HCT116 (cell line): ENCODE results near the gene SELENBP1. TPM values are rescaled to one million over a fixed set of nuclear protein-coding genes. Genes with fewer than 3 reads are reported as not detected.

Source experiments
- ATAC-seq: fragments of 200-7000 bp; cut with Tn5 transposase; 2 replicates; pipeline ENCODE4 v1.9.1; 2020; ENCODE audit warnings: mild to moderate bottlenecking, moderate library complexity
- BruUV-seq: library from RNA; stranded (reverse); fragments of 400-500 nt; replicated peaks from 2 replicates; lab custom pipeline; 2021; lab: Mats Ljungman, UMichigan
- CTCF ChIA-PET: fragments of 300-600 bp; sonication (Branson Sonifier 250); formaldehyde crosslinking; loops from one replicate; lab custom pipeline; 2021; ENCODE audit warnings: antibody characterized with exemption; lab: Charles Lee
- POLR2A ChIA-PET: fragments of 300-600, 350-600 bp; sonication (Branson Sonifier 250); formaldehyde crosslinking; loops from one replicate; lab custom pipeline; 2021; ENCODE audit warnings: antibody characterized with exemption; lab: Charles Lee
- RAD21 ChIA-PET, 2 experiments: fragments of 300-600 bp; sonication (Branson Sonifier 250); formaldehyde crosslinking; loops; one replicate each; lab custom pipeline; 2023; ENCODE audit warnings: low total read pairs in 2 of 2; ENCODE audit not compliant: uncharacterized antibody in 2 of 2, unreplicated experiment in 2 of 2, low non-redundant PET in 1 of 2; lab: Charles Lee
- DNase-seq: peaks from one replicate; pipeline ENCODE4 v3.0.0-alpha.2; 2010; ENCODE audit warnings: low read depth, low spot score
- H2AFZ ChIP-seq: fragments of 200-600 bp; shearing (Covaris generic), sonication (generic); 2 replicates; pipeline ENCODE4 v1.6.1; 2017; ENCODE audit warnings: low read depth, mixed run types, mixed read lengths, antibody characterized with exemption, low read length; ENCODE audit not compliant: poor library complexity, severe bottlenecking
- H3K27ac ChIP-seq: 2 replicates; pipeline ENCODE4 v1.5.1; 2012; ENCODE audit warnings: low read depth, low read length
- H3K27me3 ChIP-seq: fragments of 200-600 bp; sonication (generic); 2 replicates; pipeline ENCODE4 v1.6.1; 2016; ENCODE audit warnings: mixed run types, low read length, mixed read lengths; ENCODE audit not compliant: insufficient read depth
- H3K36me3 ChIP-seq, 2 experiments: fragments of 200-500 bp in 1 of 2; fragments of 200-600 bp in 1 of 2; sonication (Bioruptor generic) in 1 of 2; sonication (generic) in 1 of 2; 2 replicates each; pipeline versions ENCODE4 v1.5.1 to v1.6.1; 2014 to 2016; ENCODE audit warnings: low read length in 2 of 2, inconsistent platforms in 1 of 2, mixed read lengths in 1 of 2, mixed run types in 1 of 2; ENCODE audit not compliant: insufficient read depth in 2 of 2, control insufficient read depth in 1 of 2
- H3K4me1 ChIP-seq, 2 experiments: fragments of 200-600 bp in 1 of 2; sonication (generic) in 1 of 2; 2 replicates each; pipeline versions ENCODE4 v1.5.1 to v1.6.1; 2012 to 2017; ENCODE audit warnings: low read length in 2 of 2, inconsistent platforms in 1 of 2, mild to moderate bottlenecking in 1 of 2, mixed read lengths in 1 of 2, mixed run types in 1 of 2, moderate library complexity in 1 of 2; ENCODE audit not compliant: insufficient read depth in 2 of 2, control insufficient read depth in 1 of 2
- H3K4me2 ChIP-seq: fragments of 200-600 bp; sonication (generic); 2 replicates; pipeline ENCODE4 v1.6.1; 2017; ENCODE audit warnings: mixed run types, low read length, mixed read lengths
- H3K4me3 ChIP-seq, 2 experiments: fragments of 200-600 bp in 1 of 2; sonication (generic) in 1 of 2; replicated peaks in 1 of 2; 2 replicates each; pipeline ENCODE4 v1.5.1; 2011 to 2016; ENCODE audit warnings: low read length in 2 of 2, control low read depth in 1 of 2, low read depth in 1 of 2, mild to moderate bottlenecking in 1 of 2, mixed read lengths in 1 of 2, mixed run types in 1 of 2
- H3K79me2 ChIP-seq: fragments of 200-600 bp; sonication (generic); 2 replicates; pipeline ENCODE4 v1.6.1; 2017; ENCODE audit warnings: mild to moderate bottlenecking, mixed run types, low read length, moderate library complexity, mixed read lengths; ENCODE audit not compliant: insufficient read depth
- H3K9ac ChIP-seq: fragments of 200-600 bp; sonication (generic); 2 replicates; pipeline ENCODE4 v1.6.1; 2016; ENCODE audit warnings: low read length, mixed read lengths
- H3K9me2 ChIP-seq: fragments of 200-600 bp; sonication (generic), shearing (Covaris generic); 2 replicates; pipeline ENCODE4 v1.6.1; 2017; ENCODE audit warnings: mixed run types, mild to moderate bottlenecking, moderate library complexity; ENCODE audit not compliant: insufficient read depth
- H3K9me3 ChIP-seq, 2 experiments: fragments of 200-500 bp in 1 of 2; fragments of 200-600 bp in 1 of 2; sonication (Bioruptor generic) in 1 of 2; sonication (generic) in 1 of 2; 2 replicates each; pipeline ENCODE4 v1.6.1; 2014 to 2017; ENCODE audit warnings: low read length in 2 of 2, mixed read lengths in 2 of 2, inconsistent platforms in 1 of 2, low read depth in 1 of 2, mild to moderate bottlenecking in 1 of 2, mixed run types in 1 of 2, moderate library complexity in 1 of 2; ENCODE audit not compliant: control insufficient read depth in 1 of 2, insufficient read depth in 1 of 2
- H4K20me1 ChIP-seq: fragments of 200-600 bp; sonication (generic), shearing (Covaris generic); 2 replicates; pipeline ENCODE4 v1.6.1; 2017; ENCODE audit warnings: mixed run types, mild to moderate bottlenecking, moderate library complexity; ENCODE audit not compliant: insufficient read depth
- CBX3 ChIP-seq: IDR thresholded peaks from 2 replicates; pipeline ENCODE4 v1.6.1; 2012; ENCODE audit warnings: low read depth
- CTCF ChIP-seq, 3 experiments: fragments of 200-600 bp in 1 of 3; sonication (generic) in 1 of 3; IDR thresholded peaks in 2 of 3; conservative IDR thresholded peaks in 1 of 3; 2 replicates each; pipeline ENCODE4 v1.5.1; 2012 to 2017; ENCODE audit warnings: low read depth in 2 of 3, low read length in 2 of 3, antibody characterized with exemption in 1 of 3, borderline replicate concordance in 1 of 3, control low read depth in 1 of 3, mild to moderate bottlenecking in 1 of 3, mixed read lengths in 1 of 3, mixed run types in 1 of 3, moderate library complexity in 1 of 3; ENCODE audit not compliant: insufficient read depth in 1 of 3
- EZH2 ChIP-seq: fragments of 200-600 bp; sonication (generic); IDR thresholded peaks from 2 replicates; pipeline ENCODE4 v1.6.1; 2017; ENCODE audit warnings: antibody characterized with exemption, mixed run types
- FOSL1 ChIP-seq: IDR thresholded peaks from 2 replicates; pipeline ENCODE4 v1.6.1; 2012; ENCODE audit warnings: low read depth
- JUND ChIP-seq: IDR thresholded peaks from 2 replicates; pipeline ENCODE4 v1.6.1; 2012
- POLR2A ChIP-seq: IDR thresholded peaks from 2 replicates; pipeline ENCODE4 v1.7.0; 2011; ENCODE audit warnings: borderline replicate concordance; ENCODE audit not compliant: insufficient read depth, insufficient read length; ENCODE audit errors: extremely low read depth
- SIN3A ChIP-seq: IDR thresholded peaks from 2 replicates; pipeline ENCODE4 v1.6.1; 2012; ENCODE audit warnings: low read depth
- SP1 ChIP-seq: IDR thresholded peaks from 2 replicates; pipeline ENCODE4 v1.6.1; 2012; ENCODE audit warnings: low read depth
- YY1 ChIP-seq: IDR thresholded peaks from 2 replicates; pipeline ENCODE4 v1.6.1; 2011; ENCODE audit warnings: low read length, low read depth, moderate library complexity, mild to moderate bottlenecking; ENCODE audit not compliant: insufficient replicate concordance; ENCODE audit errors: extremely low read depth
- ZFX ChIP-seq: fragments of 450-650 bp; IDR thresholded peaks from 2 replicates; pipeline ENCODE4 v1.6.1; 2017
- ZNF274 ChIP-seq: fragments of 200-500 bp; sonication (Bioruptor generic); IDR thresholded peaks from 2 replicates; pipeline ENCODE4 v1.6.1; 2014; ENCODE audit warnings: mild to moderate bottlenecking, low read depth, low read length, inconsistent platforms
- intact Hi-C: fragments of 100-400 bp; cut with micrococcal nuclease; formaldehyde crosslinking; loops from 2 replicates; pipeline ENCODE4 v1.10.0; 2022
- total RNA-seq: library from RNA; stranded (reverse); gene quantifications from one replicate; pipeline ENCODE4 v1.2.1, GENCODE V29; 2021; ENCODE audit not compliant: unreplicated experiment

SELENBP1 gene
- total RNA-seq, 1 experiment from 2014 or later, result 0.42 TPM

DNA sequence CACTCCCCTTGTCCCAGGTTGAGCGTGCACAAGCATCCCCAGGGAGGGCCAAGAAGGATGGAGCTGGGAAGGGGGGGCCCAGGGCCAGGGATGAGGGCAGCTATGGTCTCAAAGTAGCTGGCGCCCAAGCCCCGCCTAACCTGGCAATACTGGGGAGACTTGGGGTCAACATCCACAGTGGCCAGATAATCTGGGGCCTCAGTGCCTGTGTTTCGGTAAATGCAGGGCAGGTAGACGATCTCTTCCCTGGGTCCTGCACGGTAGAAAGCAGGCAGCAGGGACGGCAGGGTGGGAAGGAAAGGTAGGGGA is 3.2 kb downstream of the SELENBP1 start:
- no peak overlapping the region for H3K9ac ChIP-seq
- no peak overlapping the region for H3K27ac ChIP-seq
- ChIA-PET POLR2A (no interaction called here), CTCF (interaction anchor here (1.2 kb wide), 1 partner anchor 68 kb away, joined by 3 read pairs; no protein-coding TSS in a partner anchor), RAD21 (no interaction called here)
- no peaks in the 10 kb centered on the region for H3K9me3 ChIP-seq
- H3K4me2 ChIP-seq, result no peak overlapping the region
- no peaks in the 10 kb centered on the region for H3K27me3 ChIP-seq
- H3K79me2 ChIP-seq, result no peaks in the 10 kb centered on the region
- no peaks in the 10 kb centered on the region for H3K36me3 ChIP-seq
- no peak for ATAC-seq
- no TSS peak for BruUV-seq
- no peak overlapping the region for H2AFZ ChIP-seq
- intact Hi-C loops, result no loop called here
- H3K9me2 ChIP-seq, result no peaks in the 10 kb centered on the region
- no peak for TF ChIP-seq EZH2
- no peak for TF ChIP-seq SP1
- no peak for TF ChIP-seq SIN3A
- no peak for TF ChIP-seq CBX3
- no peak for TF ChIP-seq CTCF (IDR thresholded peaks at IDR 0.05 in 2 of 3, conservative IDR thresholded peaks at IDR 0.05 in 1 of 3; ENCODE audit: borderline replicate concordance in 1 of 3, insufficient read depth in 1 of 3, low read depth in 2 of 3, low read length in 2 of 3)
- H4K20me1 ChIP-seq, result no peaks in the 10 kb centered on the region
- peaks cover 0 to 2% of the 10 kb centered on the region in 2 experiments; a peak in 1 of 4 replicates for H3K4me1 ChIP-seq
- H3K4me3 ChIP-seq, result no peak overlapping the region
- DNase-seq, result no peak

DNA sequence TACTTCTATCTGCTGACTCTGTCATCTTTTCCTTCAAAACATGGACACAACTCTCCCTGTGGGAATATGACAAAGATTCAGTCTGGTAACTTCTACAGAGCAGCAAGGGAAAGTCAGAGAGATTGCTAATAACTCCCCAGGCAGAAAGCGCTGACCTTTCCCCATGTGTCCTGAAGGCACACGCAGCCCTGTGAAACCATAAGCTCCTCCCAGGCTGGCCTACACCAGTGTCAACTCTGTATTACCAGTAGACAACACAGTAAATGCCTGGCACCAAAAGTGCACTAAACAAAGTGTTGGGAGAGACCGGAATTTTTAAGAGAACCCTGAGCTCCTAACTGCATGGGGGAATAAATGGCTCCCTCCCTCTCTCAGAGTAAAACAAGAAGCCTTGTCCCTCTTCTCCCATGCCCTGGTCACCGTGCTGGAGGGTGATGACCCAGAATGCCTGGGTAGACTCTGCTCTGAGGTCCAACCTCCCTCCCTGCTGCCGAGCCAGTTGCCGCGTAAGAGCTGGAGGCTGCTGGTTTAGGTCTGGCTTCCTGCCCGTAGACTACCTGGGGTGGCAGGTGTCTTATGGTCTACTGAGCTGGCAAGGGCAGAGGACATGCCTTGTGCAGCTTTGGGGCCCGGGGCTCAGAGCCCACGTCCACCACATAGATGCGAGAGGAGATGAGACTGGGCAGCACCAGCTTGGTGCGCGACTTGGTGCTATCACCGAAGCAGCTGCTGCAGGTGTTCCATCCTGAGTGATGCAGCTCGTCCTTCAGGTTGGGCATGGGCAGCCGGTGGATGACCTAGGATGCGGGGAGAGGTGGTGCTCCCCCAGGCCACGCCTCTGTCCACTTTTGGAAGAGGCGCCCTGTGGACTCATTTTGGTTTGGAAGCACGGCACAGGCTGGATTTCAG is 3.9 kb downstream of the SELENBP1 start:
- intact Hi-C loops, result no loop called here
- ChIA-PET RAD21 (no interaction called here), CTCF (interaction anchor here (1.2 kb wide), 1 partner anchor 68 kb away, joined by 3 read pairs; no protein-coding TSS in a partner anchor), POLR2A (no interaction called here)
- Histone ChIP-seq H3K9ac (no peak overlapping the region), H4K20me1 (no peaks in the 10 kb centered on the region), H3K79me2 (no peaks in the 10 kb centered on the region), H2AFZ (no peak overlapping the region), H3K27ac (no peak overlapping the region), H3K4me2 (no peak overlapping the region), H3K27me3 (no peaks in the 10 kb centered on the region), H3K9me3 (no peaks in the 10 kb centered on the region), H3K36me3 (no peaks in the 10 kb centered on the region), H3K9me2 (no peaks in the 10 kb centered on the region), H3K4me3 (no peak overlapping the region), H3K4me1 (peaks cover 0 to 2% of the 10 kb centered on the region in 2 experiments; a peak in 1 of 4 replicates)
- DNase-seq, result no peak
- ATAC-seq, result no peak
- BruUV-seq, result no TSS peak
- TF ChIP-seq FOSL1, result no peak
- no peak for TF ChIP-seq ZFX
- no peak for TF ChIP-seq JUND
- no peak for TF ChIP-seq CBX3
- TF ChIP-seq POLR2A, result no peak
- no peak for TF ChIP-seq YY1
- no peak for TF ChIP-seq CTCF (IDR thresholded peaks at IDR 0.05 in 2 of 3, conservative IDR thresholded peaks at IDR 0.05 in 1 of 3; ENCODE audit: borderline replicate concordance in 1 of 3, insufficient read depth in 1 of 3, low read depth in 2 of 3, low read length in 2 of 3)
- TF ChIP-seq ZNF274, result no peak
